Activated naive CD4-positive, alpha-beta T cell (primary cell): ENCODE data around the gene VSIR.

Experiments
- DNase-seq, 4 experiments: peaks; one replicate each; lab custom pipeline; 2025; lab: John Stamatoyannopoulos, UW

VSIR gene

DNA sequence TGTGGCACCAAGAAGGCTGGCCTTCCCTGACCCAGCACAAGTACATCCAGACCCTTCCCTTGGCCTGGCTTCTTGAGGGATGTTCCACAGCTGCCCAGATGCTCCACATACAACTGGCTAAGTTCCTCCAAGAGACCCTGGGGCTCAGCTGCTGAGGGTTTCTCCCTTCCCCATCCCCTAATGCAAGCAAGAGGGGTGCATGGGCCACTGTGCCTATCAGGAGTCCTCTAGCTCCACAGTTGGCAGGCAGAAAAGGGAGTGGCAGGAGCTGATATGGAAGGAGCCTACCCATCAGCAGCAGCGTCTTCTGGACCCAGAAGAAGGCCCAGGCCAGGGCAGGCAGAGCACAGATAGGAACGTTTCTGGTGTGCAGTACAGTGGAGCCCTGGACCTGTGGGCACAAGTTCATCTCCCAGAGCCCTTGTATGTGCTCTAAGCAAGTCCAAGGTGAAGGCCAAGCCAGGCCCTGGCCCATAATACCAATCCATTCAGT lies 26.2 kb downstream of the VSIR start:
- DNase-seq: no peak

DNA sequence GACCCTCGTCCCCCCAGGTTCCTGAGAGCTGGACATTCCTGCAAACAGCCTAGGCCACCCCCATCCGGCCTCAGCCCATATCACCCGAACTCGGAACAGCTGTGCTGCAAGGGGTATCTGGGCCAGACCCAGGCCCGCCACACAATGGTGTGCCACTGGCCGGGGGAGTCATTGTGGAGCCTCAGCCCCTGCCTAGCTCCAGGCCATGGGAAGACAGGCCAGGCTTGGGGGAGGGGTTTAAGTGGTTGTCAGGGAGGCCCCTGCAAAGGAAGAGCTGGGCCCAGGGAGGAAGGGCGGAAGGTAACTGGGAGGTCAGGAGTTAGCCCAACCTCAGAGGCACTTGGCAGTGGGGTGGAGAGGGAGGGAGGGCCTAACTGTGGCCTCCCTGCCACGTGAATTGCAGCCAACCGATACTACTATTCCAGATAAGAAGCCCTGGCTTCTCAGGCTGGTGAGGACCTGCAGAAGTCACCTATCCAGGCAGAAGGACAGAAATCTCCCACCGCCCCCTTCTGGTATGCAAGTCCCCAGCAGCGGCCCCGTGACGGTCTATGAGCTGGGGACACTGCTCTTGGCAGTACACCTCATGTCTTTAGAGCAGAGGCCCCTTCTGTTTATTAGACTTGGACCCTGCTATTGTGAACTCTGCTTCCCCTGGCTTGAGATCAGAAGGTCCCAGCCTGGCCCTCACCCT lies 26.8 kb downstream of the VSIR start:
- DNase-seq: no peak

DNA sequence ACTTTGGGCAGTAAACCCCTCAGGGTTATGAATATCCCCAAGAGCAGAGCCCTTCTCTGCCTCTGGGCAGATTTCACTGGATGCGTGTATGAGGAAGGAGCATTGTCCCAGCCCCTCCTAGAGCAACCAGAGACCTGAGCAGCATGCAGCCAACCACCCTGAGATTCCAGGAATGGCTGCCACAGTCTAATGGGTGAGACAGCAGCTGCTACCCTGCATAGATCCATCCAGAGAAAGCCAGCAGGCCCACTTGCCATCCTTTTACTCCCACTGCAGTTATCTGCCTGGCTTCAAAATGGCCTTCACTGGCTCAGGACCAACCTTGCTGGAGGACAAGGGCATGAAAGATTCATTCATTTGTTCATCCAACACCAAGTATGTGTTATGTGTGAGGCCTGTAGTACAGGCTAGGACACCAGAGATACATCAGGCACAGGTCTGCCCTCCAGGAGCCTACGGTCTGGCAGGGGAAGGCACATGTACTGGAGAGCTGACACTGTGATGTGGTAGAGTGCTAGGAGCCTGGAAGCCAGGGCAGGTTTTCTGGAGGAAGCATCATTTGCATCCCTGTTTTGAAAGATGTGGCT lies 27.6 kb downstream of the VSIR start:
- DNase-seq: no peak

DNA sequence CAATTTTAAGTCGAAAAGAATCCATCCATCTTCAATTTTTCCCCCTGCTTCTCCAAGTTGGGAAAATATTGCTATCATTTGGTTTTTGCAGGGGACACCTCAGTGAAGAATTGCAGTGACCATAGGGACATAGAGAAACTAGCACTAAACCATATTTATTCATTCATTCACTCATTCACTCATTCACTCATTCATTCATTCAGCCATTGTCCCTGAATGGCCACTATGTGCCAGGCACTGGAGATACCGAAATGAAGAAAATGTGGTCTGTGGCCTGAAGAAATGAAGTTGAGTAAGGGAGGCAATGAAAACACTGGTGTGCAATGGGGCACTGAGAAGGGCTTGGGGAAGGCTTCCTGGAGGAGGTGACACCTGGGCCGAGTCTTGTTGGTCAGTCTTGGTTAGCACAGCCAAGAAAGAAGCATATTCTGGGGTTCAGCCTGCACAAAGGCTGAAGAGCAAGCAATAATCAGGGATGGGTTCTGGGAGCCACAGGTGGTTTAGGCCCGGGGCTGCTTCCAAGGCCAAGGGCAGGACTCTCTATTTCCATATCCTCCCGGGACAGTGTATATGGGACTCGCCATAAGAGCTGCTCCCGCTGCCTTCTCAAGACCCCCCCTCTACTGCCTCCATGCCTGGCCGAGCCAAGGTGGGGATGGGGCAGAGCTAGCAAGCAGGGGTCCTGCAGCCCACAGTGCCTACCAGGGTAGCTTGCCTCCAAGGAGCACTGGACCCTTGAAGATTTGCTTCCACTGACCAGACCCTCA lies 28.2 kb downstream of the VSIR start:
- no peak for DNase-seq

DNA sequence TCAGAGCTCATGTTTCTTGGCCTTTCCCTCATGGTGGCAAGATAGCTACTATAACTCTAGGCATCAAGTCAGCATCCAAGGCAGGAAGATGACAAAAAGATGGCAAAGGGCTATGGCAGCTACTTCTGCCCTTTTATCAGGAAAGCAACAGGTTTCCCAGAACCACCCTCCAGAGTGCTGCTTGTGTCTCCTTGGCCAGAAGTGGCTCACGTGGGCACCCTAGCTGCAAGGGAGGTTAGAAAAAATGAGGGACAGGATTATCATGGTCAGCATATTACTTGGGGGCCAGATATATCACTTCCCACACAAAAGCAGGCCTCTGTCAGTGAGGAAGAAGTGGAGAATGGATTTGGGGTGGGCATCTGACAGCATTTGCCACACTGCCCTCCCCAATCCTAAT lies 29.5 kb downstream of the VSIR start:
- DNase-seq: no peak

DNA sequence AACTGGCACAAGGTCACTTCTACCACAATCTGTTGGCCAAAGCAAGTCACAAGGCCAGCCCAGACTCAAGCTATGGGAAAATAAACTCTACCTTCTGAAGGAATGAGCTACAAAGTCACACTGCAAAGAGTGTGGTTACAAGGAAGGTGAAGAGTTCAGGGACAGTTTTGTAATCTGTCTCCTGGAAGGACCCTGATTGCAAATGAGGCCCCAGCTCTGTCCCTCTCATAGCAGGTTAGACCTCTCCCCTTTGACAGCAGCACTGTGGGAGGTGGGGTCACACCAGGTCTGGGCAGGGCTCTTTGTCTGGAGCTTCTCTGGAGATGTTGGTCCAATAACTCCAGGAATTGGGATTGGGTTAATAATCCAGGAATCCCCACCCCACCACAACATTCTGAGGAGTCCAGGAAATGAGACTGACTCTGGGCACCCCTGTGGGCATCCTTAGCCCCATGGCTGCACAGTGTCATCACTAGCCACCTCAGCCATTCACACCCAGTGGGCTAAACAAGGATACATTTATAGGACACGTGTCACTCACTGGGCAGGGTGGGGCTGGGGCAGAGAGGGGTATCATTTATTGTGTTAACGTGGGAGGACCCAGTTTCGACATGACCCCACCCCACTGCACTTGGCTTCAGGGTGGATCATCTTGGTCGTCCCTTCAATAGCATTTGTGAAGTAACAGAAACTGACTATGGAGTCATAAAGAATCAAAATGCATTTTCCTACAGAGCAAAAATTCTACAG lies 30.1 kb downstream of the VSIR start:
- DNase-seq: no peak

DNA sequence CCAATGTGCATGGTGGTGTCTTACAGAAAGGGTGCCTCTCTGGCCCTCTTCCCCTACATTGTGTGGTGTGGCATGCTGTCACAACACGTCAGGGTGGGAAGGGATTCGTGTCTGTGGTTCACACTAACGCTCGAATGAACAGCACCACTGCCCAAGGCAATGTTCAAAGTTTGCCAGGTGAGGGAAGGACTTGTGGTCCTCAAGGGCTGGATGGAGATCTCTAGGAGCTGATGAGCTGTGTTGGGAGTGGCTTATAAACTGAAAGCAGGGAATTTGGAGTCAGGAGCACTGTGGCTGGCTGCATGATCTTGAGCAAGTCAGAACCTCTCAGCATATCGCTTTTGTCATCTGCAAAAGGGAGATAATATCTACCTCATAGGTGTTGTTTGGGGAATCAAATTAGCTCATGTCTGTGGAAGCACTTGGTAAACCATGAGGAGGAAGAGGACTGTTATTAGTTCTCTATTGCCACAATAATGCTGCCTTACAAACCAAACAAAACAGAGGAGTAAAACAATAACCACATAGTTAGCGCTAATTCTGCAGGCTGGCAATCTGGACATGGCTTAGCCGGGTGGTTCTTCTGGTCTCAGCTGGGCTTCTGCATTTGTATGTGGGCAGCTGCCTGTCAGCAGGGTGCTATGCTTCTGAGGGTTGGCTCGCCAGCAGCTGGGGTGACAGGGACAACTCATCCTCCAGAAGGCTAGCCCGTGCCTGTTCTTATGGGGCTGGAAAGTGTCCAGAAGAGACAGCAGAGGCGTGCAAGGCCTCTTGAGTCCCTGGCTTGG lies 30.8 kb downstream of the VSIR start:
- DNase-seq: no peak

DNA sequence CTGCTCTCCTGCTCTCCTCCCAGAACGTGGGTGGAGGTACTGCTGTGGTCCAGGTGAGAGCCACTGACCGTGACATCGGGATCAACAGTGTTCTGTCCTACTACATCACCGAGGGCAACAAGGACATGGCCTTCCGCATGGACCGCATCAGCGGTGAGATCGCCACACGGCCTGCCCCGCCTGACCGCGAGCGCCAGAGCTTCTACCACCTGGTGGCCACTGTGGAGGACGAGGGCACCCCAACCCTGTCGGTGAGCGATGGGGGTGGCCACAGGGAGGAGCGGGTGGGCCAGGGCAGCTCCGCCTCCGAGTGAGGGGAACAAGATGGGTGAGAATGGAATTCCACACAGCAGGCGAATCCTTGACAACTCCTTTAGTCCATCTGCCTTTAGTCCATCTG lies 31.6 kb downstream of the VSIR start:
- DNase-seq: no peak

DNA sequence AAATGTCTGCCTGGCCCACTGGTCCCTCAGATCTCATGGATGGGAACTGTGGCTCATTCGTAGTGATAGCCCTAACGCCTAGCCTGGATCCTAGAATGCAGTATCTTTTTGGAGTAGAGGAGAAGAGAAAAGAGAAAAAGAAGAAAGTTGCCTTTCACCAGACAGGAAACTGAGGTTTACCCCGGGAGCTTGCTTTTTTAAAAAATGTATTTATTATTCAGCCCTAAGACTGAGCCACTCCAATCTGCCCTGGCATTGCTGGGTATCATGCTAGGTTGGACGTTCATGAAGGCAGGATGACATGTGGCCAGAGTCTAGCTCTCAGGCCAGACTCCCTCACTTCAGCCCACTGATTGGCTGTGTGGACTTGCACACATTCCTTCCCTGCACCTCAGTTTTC lies 32.3 kb downstream of the VSIR start:
- DNase-seq: no peak

DNA sequence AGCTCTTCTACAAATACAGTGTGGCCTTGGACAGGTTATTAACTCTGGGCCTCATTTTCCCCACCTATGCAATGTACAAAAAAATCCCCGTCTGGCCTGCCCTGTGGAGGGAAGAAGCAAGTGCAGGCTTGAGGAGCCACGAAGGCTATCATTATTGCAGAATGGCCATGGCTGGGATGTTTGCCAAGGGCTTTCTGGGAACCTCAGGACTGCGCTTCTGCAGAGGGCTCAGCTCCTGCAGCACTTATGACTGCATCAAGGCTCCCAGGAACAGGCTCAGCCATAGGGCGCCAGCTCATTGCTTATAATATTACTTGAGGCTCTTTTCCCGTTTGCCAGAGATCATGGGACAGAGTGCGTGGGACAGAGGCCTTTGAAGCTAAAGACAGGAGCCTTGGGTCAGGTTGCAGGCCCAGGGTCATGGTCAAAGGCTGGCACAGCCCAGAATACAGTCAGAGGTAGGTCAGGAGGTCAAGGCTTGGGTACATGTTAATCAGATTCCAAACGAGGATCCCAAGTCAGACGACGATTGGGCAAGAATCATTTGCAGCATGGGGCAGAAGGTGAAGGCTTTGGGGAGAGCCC lies 33.2 kb downstream of the VSIR start:
- DNase-seq: no peak

DNA sequence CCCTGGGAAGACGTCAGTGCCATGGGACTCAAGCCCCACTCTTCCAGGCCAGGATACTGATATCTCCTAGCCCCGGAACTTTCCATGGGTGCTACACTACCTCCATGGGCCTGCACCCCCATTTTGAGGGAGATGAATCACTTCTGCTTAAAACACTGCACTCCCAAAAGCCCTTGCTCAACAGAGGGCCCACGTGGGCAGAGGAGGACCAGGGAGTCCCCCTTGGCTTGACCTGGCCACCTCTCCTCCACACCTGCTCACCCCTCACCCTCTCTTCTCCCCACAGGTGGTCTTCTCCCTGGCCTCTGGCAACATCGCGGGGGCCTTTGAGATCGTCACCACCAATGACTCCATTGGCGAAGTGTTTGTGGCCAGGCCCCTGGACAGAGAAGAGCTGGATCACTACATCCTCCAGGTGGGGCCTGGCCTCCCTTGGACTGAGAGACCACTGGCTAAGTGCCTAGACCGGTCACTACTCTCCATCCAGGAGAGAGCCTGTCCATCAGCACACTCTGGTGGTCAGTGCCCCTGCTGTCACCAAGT lies 33.9 kb downstream of the VSIR start:
- DNase-seq: no peak

DNA sequence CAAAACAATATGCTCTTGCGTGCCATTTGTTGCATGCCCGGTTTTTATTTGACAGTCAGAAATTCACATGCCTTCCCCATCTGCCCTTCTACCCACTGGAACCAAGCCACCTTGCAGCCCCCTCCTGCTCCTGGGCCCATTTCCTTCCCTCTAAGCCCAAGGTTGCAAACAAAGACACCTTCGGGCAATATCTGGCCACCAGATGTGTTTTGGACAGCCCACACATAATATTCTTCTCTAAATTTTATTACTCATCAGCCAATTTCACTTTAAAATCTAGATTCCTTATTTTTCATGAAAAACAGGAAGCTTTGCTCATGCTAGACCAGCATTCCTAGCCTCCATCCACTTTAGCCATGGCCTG lies 35.5 kb downstream of the VSIR start:
- DNase-seq: no peak

DNA sequence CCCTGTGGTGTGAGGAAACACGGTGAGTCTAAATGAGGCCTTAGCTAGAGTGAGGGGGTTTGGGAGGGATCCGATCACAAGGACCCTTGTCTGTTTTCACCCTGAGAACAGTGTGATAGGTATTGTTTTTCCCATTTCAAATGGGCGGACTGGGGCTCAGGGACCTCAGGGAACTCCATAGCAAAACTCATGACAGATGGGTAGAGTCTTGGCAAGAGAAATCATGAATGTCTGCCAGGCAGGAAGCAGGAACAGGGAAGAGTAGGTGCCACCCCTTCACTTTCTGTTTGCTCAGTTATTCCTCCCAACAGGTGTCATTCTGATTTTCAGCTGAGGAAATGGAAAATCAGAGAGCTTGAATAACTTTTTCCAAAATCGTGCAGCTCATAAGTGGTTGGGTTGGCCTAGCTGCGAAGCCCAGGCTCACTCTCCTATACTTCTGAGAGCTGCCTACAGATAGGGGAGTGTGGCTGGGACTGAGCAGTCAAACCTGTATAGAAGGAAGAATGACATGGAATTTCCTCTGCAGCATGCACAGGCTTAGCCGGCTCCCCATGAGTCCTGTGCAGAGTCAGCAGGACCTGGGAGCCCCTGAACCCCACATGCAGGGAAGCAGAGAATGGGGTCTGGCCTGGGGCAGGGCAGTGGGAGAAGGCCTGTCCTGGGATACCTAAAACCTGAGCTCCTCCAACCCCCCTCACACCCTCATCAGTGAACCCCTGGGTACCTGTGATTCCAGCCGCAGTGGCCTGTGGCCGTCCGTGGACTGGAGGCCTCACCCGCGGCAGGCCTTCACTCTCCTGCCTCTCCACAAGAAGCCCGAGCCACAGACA lies 36.1 kb downstream of the VSIR start:
- no peak for DNase-seq

DNA sequence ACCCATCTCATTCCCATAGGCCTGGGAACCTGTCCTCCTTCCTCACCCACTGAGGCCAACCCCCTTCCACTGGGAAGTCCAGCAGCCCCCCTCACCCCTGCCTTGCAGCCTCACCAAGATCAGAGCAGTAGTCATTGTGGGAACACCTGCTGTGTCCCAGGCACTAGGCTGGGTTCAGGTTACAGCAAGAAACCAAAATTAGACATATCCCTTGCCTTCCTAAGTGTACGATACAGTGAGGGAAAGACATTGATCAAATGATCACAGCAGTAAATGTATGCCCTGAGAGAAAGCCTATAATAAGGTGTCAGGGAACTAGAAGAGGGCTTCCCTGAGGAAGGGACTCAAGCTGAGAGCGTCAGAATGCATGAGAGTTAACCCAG lies 36.8 kb downstream of the VSIR start:
- DNase-seq: no peak

DNA sequence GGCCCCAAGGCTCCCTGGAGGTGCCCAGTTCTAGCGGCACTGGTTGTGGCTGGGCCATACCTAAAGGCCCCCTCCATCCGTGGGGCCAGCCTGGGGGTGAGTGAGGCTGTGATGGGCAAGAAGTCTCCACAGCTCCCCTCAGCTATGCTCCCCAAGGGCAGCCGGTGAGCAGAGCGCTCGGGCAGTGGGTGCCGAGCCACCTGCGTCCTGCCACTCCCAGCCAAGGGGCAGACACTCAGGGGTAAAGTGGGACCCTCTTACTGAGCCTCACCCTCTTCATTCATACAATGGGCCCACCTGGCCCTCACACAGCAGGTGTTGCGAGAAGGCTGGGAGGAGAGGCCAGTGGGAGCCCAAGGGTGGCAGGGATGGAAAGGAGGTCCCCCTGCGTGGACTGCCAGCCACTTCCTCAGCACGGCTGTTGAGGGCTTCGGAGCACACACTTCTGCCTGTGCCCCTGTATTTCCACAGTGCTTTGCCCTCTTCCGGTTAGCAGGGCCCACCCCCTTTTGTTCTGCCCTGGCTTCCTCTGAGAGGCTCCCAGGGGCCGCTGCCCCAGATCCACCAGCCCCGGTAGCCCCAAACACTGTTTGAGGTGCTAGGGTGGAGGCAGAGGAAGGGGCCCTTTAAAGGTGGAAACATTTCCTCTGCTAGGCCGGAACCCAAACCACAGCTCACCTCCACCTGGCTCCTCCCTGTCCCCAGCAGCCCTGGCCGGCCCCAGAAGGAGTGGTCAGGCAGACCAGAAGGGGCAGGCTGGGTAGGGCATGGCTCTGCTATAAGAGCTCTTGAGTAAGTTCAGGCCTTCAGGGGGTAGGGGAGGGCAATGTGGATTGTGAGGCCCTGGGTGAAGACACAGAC lies 37.4 kb downstream of the VSIR start:
- DNase-seq: peak in 2 of 4 experiments; percentile 46 to 52

DNA sequence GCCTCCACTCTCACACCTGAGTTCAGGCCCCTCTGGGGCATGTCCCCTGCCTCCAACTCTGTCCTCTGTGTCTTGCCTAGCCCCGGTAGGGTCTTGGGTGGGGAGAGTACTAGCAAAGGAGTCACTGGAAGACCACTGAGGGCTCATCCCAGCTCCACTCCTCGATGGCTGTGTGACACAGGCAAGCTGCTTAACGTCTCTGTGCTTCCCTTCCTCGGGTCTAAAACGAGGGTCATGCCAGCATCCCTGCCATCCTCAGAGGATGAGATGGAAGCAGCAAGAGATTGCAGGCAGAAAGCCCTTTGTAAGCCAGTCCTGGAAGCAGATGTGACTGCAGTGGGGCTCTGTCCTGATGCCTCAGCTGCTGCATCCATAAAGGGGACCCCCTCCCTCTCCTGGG lies 38.5 kb downstream of the VSIR start:
- DNase-seq: no peak

DNA sequence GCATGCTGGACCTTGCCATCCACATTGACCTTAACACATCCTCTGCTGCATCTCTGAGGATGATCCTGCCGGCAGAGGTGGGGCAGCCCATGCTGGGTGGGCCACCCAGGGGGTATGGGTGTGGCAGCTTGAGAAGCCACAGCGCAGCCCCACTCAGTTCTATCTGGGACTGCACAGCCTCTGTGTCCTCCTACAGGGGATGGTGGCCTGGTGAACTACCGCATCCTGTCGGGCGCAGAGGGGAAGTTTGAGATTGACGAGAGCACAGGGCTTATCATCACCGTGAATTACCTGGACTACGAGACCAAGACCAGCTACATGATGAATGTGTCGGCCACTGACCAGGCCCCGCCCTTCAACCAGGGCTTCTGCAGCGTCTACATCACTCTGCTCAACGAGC lies 41.5 kb downstream of the VSIR start:
- DNase-seq: no peak

DNA sequence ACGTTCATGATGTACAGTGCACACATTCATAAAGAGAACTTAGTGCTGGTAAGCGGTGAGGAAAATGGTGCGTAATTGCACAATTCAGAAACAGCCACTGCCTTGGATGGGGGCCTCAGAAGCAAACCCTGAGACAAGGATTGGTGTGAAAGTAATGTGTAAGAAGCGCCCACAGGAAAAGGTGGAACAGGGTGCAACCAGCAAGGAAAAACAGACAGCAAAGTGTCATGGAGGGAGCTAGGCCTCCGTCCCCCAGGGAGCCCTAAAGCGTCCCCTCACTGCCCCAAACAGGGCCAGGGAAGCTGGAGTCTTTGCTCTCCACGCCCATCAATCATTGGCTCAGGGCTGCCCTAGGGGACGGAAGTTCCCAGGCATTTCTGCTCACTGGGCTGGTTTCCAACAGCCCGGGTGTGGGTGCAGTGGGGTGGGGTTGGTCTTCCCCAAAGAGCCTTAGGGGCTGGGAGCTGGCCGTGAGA lies 44.1 kb downstream of the VSIR start:
- no peak for DNase-seq
